ENCODE results near the gene PANK2. TPM values are rescaled to one million over a fixed set of nuclear protein-coding genes. Genes with fewer than 3 reads are reported as not detected.
"Not testable (repeated sequence)": the region's sequence is repeated elsewhere in the genome, so short reads cannot be mapped to it uniquely, and the experiment has no call there.

Gene PANK2
- total RNA-seq, 1 donor from 2014 or later = 17.4 TPM

- DNase-seq = no peak
- intact Hi-C loops (cut with micrococcal nuclease) = no loop called here
- ATAC-seq = no peak
These were observed 51.7 kb downstream of the PANK2 start for GRCh38 chr20:3940905-3941304.

DNA sequence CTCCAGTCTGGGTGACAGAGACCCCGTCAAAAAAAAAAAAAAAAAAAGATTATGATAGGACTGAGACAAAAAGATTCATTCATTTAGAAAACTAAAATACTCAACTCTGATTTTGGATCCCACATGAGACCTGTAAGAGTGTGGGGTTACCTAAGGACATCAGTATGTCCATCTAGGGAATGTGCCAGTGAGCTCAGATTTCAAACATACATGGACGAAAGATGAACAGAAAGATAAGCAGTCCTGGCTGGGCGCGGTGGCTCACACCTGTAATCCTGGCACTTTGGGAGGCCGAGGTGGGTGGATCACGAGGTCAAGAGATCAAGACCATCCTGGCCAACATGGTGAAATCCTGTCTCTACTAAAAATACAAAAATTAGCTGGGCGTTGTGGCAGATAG is 57.5 kb downstream of the PANK2 start:
- not testable (repeated sequence) for DNase-seq

DNA sequence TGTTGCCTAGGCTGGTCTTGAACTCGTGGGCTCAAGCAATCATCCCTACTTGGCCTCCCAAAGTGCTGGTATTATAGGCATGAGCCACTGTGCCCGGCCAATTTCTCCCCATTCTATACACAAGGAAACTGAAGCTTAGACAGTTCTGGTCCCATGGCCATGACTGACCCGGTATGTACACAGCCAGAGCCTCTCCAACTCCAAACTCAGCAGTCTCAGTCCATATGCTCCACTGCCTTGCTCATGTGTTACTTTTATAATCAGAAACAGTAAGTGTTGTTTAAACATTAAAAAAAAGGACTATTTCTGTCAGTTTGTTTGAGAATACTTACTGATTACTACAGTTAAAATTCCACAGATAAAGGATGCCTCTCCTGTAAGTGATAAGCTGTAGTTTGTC is 75.5 kb downstream of the PANK2 start:
- no peak for ATAC-seq
- intact Hi-C loops (cut with micrococcal nuclease) = no loop called here
- DNase-seq = no peak

More for the DNA sequence above, 57.5 kb downstream of the PANK2 start:
- ATAC-seq; intact Hi-C loops (cut with micrococcal nuclease): not testable (repeated sequence)

GRCh38 chr20:3966571-3966970 is 77.4 kb downstream of the PANK2 start:
- no peak for DNase-seq
- ATAC-seq = no peak
- intact Hi-C loops (cut with micrococcal nuclease) = no loop called here

- DNase-seq (no peak), ATAC-seq (peak; percentile 66)
- intact Hi-C loops (cut with micrococcal nuclease) = no loop called here
These were observed 80.8 kb downstream of the PANK2 start for GRCh38 chr20:3970016-3970415.

- ATAC-seq = no peak
- DNase-seq = no peak
- intact Hi-C loops (cut with micrococcal nuclease) = no loop called here
These were observed 82.0 kb downstream of the PANK2 start for GRCh38 chr20:3971145-3971544.

GRCh38 chr20:3972161-3972560 is 83.0 kb downstream of the PANK2 start:
- DNase-seq (no peak), ATAC-seq (no peak)
- intact Hi-C loops (cut with micrococcal nuclease) = no loop called here

DNA sequence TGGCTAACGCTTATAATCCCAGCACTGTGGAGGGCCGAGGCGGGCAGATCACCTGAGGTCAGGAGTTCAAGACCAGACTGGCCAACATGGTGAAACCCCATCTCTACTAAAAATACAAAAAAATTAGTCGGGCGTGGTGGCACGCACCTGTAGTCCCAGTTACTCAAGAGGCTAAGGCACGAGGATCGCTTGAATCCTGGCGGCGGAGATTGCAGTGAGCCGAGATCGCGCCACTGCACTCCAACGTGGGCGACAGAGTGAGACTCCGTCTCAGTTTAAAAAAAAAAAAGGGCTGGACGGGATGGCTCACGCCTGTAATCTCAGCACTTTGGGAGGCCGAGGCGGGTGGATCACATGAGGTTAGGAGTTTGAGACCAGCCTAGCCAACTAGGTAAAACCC is 83.4 kb downstream of the PANK2 start:
- ATAC-seq; intact Hi-C loops (cut with micrococcal nuclease); DNase-seq: not testable (repeated sequence)

DNA sequence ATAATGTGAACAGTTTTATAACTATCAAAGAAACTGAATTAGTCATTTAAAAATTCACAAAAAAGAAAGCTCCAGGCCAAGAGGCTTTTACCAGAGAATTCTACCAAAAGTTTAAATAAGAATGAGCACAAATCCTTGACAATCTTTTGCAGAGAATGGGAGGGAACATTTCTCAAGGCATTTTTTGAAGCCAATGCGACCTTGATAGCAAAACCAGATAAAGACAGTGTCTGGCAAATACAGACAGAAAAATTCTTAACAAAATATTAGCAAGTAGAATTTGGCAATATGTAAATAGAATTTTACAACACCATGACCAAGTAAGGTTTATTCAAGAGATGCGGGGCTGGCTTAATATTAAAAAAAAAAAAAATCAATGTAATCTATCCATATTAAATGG is 84.5 kb downstream of the PANK2 start:
- ATAC-seq (no peak), DNase-seq (no peak)
- intact Hi-C loops (cut with micrococcal nuclease) = no loop called here

GRCh38 chr20:3976511-3976910 is 87.3 kb downstream of the PANK2 start:
- intact Hi-C loops (cut with micrococcal nuclease) = no loop called here
- ATAC-seq (no peak), DNase-seq (no peak)

Small RNAs within 50 kb of the gene (microRNA-seq; reads per million reads assigned to microRNA genes)
- gene MIR103A2 (ENCODE audit: borderline number of aligned reads) (not detected), gene MIR103B2 (ENCODE audit: borderline number of aligned reads) (not detected)

Other genes starting within 250 kb of the PANK2 start
- gene GFRA4, start 226.0 kb upstream of the PANK2 start, total RNA-seq = not detected
- 12.2 TPM for gene ADAM33, start 207.4 kb upstream of the PANK2 start, total RNA-seq
- gene SIGLEC1, start 176.8 kb upstream of the PANK2 start, total RNA-seq = 7.1 TPM
- 16.2 TPM for gene HSPA12B, start 156.7 kb upstream of the PANK2 start, total RNA-seq
- gene ADISSP, start 121.6 kb upstream of the PANK2 start, total RNA-seq = 10.3 TPM
- gene SPEF1, start 107.9 kb upstream of the PANK2 start, total RNA-seq = not detected
- 68.3 TPM for gene CENPB, start 102.6 kb upstream of the PANK2 start, total RNA-seq
- gene CDC25B, start 93.1 kb upstream of the PANK2 start, total RNA-seq = 7.5 TPM
- gene AP5S1, start 68.8 kb upstream of the PANK2 start, total RNA-seq = 10.2 TPM
- 34.8 TPM for gene MAVS, start 42.6 kb upstream of the PANK2 start, total RNA-seq
- gene RNF24, start 126.2 kb downstream of the PANK2 start, total RNA-seq = 5.3 TPM

Data from left ventricle myocardium superior (tissue), 1 donor.